Measurements from ENCODE around the gene HMGA1. TPM values are rescaled to one million over a fixed set of nuclear protein-coding genes. Genes with fewer than 3 reads are reported as not detected.

Gene HMGA1
- total RNA-seq, 2 donors from 2014 or later: 22.6 to 27.7 TPM

- DNase-seq (no peak), ATAC-seq (no peak)
- Histone ChIP-seq H3K36me3 (replicated peaks in 1 of 2; ENCODE audit: insufficient read depth in 1 of 2, low read depth in 2 of 2) (peaks cover 0 to 10% of the 10 kb centered on the region in 2 donors), H3K4me1 (no peaks in the 10 kb centered on the region), H3K27ac (no peak overlapping the region), H3K9me3 (no peaks in the 10 kb centered on the region), H3K27me3 (no peaks in the 10 kb centered on the region), H3K4me3 (no peak overlapping the region)
- intact Hi-C loops (cut with DNase I): no loop called here
- 88 to 93% methylated on average over 11 of the region's 11 CpGs for WGBS, 2 donors
- TF ChIP-seq CTCF (IDR thresholded peaks at IDR 0.05): no peak
- TF ChIP-seq POLR2A (IDR thresholded peaks at IDR 0.05): no peak
Observed at GRCh38 chr6:34289137-34289536, 52.5 kb downstream of the HMGA1 start.

- TF ChIP-seq CTCF (IDR thresholded peaks at IDR 0.05): no peak
- no peak for TF ChIP-seq POLR2A (IDR thresholded peaks at IDR 0.05)
- DNase-seq (no peak), ATAC-seq (no peak)
- intact Hi-C loops (cut with DNase I): no loop called here
- Histone ChIP-seq H3K4me3 (no peak overlapping the region), H3K9me3 (no peaks in the 10 kb centered on the region), H3K27ac (no peak overlapping the region), H3K36me3 (replicated peaks in 1 of 2; ENCODE audit: insufficient read depth in 1 of 2, low read depth in 2 of 2) (peaks cover 0 to 10% of the 10 kb centered on the region in 2 donors), H3K4me1 (no peaks in the 10 kb centered on the region), H3K27me3 (no peaks in the 10 kb centered on the region)
- WGBS, 2 donors: 94 to 96% methylated on average over 3 of the region's 3 CpGs
Observed at GRCh38 chr6:34292954-34293353, 56.3 kb downstream of the HMGA1 start.

GRCh38 chr6:34295721-34296120, 59.0 kb downstream of the HMGA1 start:
- Histone ChIP-seq H3K4me1 (peaks cover 11% of the 10 kb centered on the region), H3K4me3 (no peak overlapping the region), H3K9me3 (no peaks in the 10 kb centered on the region), H3K36me3 (replicated peaks in 1 of 2; ENCODE audit: insufficient read depth in 1 of 2, low read depth in 2 of 2) (peaks cover 0 to 10% of the 10 kb centered on the region in 2 donors), H3K27ac (no peak overlapping the region), H3K27me3 (no peaks in the 10 kb centered on the region)
- 73 to 79% methylated on average over 3 of the region's 3 CpGs for WGBS, 2 donors
- intact Hi-C loops (cut with DNase I): no loop called here
- ATAC-seq (no peak), DNase-seq (no peak)
- TF ChIP-seq CTCF (IDR thresholded peaks at IDR 0.05): no peak
- TF ChIP-seq POLR2A (IDR thresholded peaks at IDR 0.05): no peak

Small RNA genes lying within 50 kb of the gene (microRNA-seq; reads per million reads assigned to microRNA genes)
- gene MIR6835 (ENCODE audit: borderline number of aligned reads in 2 of 2, borderline replicate concordance in 2 of 2): 0 reads per million in 2 donors

Small RNA genes lying within 50 kb of the gene (small RNA-seq; reads per million reads assigned to genes)
- gene MIR6835: not detected

Other genes starting within 250 kb of the HMGA1 start
- gene GRM4, start 90.8 kb upstream of the HMGA1 start, total RNA-seq: under 1 TPM in 1 of 2 donors, not detected in 1; 0.33 TPM
- 10 to 100 TPM in 1 of 2 donors, 1 to 10 TPM in 1; 8.6 to 21.5 TPM for gene SMIM29, start 12.1 kb downstream of the HMGA1 start, total RNA-seq
- 10 to 100 TPM; 14.2 to 22.1 TPM for gene NUDT3, start 155.8 kb downstream of the HMGA1 start, total RNA-seq
- 1,000 to 10,000 TPM; 1,206 to 1,361 TPM for gene RPS10, start 189.2 kb downstream of the HMGA1 start, total RNA-seq
- under 1 TPM in 1 of 2 donors, not detected in 1; 0.52 TPM for gene PACSIN1, start 229.2 kb downstream of the HMGA1 start, total RNA-seq

All from body of pancreas (tissue), 4 donors.